ENCODE measurements around the gene CRB2.

CRB2 gene

GRCh38 chr9:123410281-123410910, 54.4 kb downstream of the CRB2 start:
- no peak for DNase-seq

GRCh38 chr9:123411191-123411590, 55.2 kb downstream of the CRB2 start:
- no peak for DNase-seq

- DNase-seq = no peak
These were observed 55.6 kb downstream of the CRB2 start for GRCh38 chr9:123411636-123412035.

- DNase-seq = no peak
These were observed 56.3 kb downstream of the CRB2 start for GRCh38 chr9:123412171-123412820.

- no peak for DNase-seq
These were observed 58.2 kb downstream of the CRB2 start for GRCh38 chr9:123414204-123414603.

GRCh38 chr9:123414936-123415930, 59.2 kb downstream of the CRB2 start:
- no peak for DNase-seq

GRCh38 chr9:123416176-123416575, 60.2 kb downstream of the CRB2 start:
- DNase-seq = no peak

- DNase-seq = no peak
These were observed 61.5 kb downstream of the CRB2 start for GRCh38 chr9:123417289-123418051.

- no peak for DNase-seq
These were observed 62.0 kb downstream of the CRB2 start for GRCh38 chr9:123418052-123418430.

- DNase-seq = no peak
These were observed 62.5 kb downstream of the CRB2 start for GRCh38 chr9:123418506-123418905.

- no peak for DNase-seq
These were observed 63.1 kb downstream of the CRB2 start for GRCh38 chr9:123419091-123419490.

GRCh38 chr9:123419721-123420591, 64.0 kb downstream of the CRB2 start:
- no peak for DNase-seq

- DNase-seq = no peak
These were observed 64.7 kb downstream of the CRB2 start for GRCh38 chr9:123420592-123421111.

GRCh38 chr9:123421186-123421585, 65.2 kb downstream of the CRB2 start:
- no peak for DNase-seq

GRCh38 chr9:123421801-123422455, 65.9 kb downstream of the CRB2 start:
- no peak for DNase-seq

GRCh38 chr9:123422635-123423310, 66.8 kb downstream of the CRB2 start:
- no peak for DNase-seq

- no peak for DNase-seq
These were observed 67.3 kb downstream of the CRB2 start for GRCh38 chr9:123423311-123423640.

GRCh38 chr9:123424131-123424530, 68.1 kb downstream of the CRB2 start:
- DNase-seq = no peak

- no peak for DNase-seq
These were observed 68.7 kb downstream of the CRB2 start for GRCh38 chr9:123424552-123425225.

GRCh38 chr9:123425261-123425821, 69.3 kb downstream of the CRB2 start:
- DNase-seq = no peak

Data from DMS153 (cell line).